GM12878 (cell line): ENCODE results near the gene TENT4B. TPM values are rescaled to one million over a fixed set of nuclear protein-coding genes. Genes with fewer than 3 reads are reported as not detected.

Experiments
- ATAC-seq: fragments of 200-7000 bp; cut with Tn5 transposase; 3 replicates; pipeline ENCODE4 v1.9.1; 2020; ENCODE audit warnings: mild to moderate bottlenecking, moderate library complexity
- BruUV-seq: library from RNA; stranded (reverse); fragments of 400-500 nt; replicated peaks from 2 replicates; lab custom pipeline; 2021; lab: Mats Ljungman, UMichigan
- CTCF ChIA-PET: fragments of 300-600 bp; sonication (Branson Sonifier 250); formaldehyde crosslinking; extraction: SDS; loops from one replicate; lab custom pipeline; 2021; ENCODE audit warnings: inconsistent platforms; lab: Yijun Ruan, JAX
- POLR2A ChIA-PET: fragments of 350-600 bp; formaldehyde crosslinking; extraction: SDS; loops from one replicate; lab custom pipeline; 2021; ENCODE audit warnings: inconsistent platforms; lab: Charles Lee
- RAD21 ChIA-PET: fragments of 300-600 bp; sonication (Branson Sonifier 250); formaldehyde crosslinking; loops from one replicate; lab custom pipeline; 2023; ENCODE audit warnings: antibody characterized with exemption; ENCODE audit not compliant: unreplicated experiment; lab: Charles Lee
- SMC1A ChIA-PET: fragments of 300-600 bp; sonication (Branson Sonifier 250); formaldehyde crosslinking; loops from one replicate; lab custom pipeline; 2023; ENCODE audit not compliant: unreplicated experiment, uncharacterized antibody; lab: Charles Lee
- DNase-seq: peaks from one replicate; pipeline ENCODE4 v3.0.0-alpha.2; 2011; ENCODE audit warnings: low read depth, low spot score
- FAIRE-seq: peaks from 3 replicates; lab custom pipeline; 2011; peaks lifted over from hg19 to GRCh38; lab: Jason Lieb, UNC
- H2AFZ ChIP-seq: 2 replicates; pipeline ENCODE4 v1.6.0; 2011; ENCODE audit warnings: low read depth, low read length, control low read depth; ENCODE audit not compliant: control insufficient read depth
- H3K27ac ChIP-seq: 2 replicates; pipeline ENCODE4 v1.5.1; 2011; ENCODE audit warnings: control low read depth; ENCODE audit not compliant: control insufficient read depth, insufficient read depth
- H3K27me3 ChIP-seq, 2 experiments: replicated peaks in 1 of 2; 2 replicates each; pipeline versions ENCODE4 v1.6.0 to v1.6.1; 2011; ENCODE audit warnings: low read length in 1 of 2; ENCODE audit not compliant: control insufficient read depth in 2 of 2, insufficient read depth in 2 of 2
- H3K36me3 ChIP-seq, 2 experiments: 2 replicates each; pipeline ENCODE4 v1.5.1; 2011; ENCODE audit warnings: low read length in 1 of 2; ENCODE audit not compliant: control insufficient read depth in 2 of 2, insufficient read depth in 2 of 2
- H3K4me1 ChIP-seq: 2 replicates; pipeline ENCODE4 v1.6.1; 2011; ENCODE audit warnings: mild to moderate bottlenecking, low read length, moderate library complexity, mixed read lengths; ENCODE audit not compliant: control insufficient read depth, insufficient read depth
- H3K4me2 ChIP-seq: 2 replicates; pipeline ENCODE4 v1.6.0; 2011; ENCODE audit warnings: control low read depth; ENCODE audit not compliant: control insufficient read depth, insufficient read depth
- H3K4me3 ChIP-seq: fragments of 200-600 bp; sonication (generic); 2 replicates; pipeline ENCODE4 v1.5.1; 2016
- H3K79me2 ChIP-seq: 2 replicates; pipeline ENCODE4 v1.6.0; 2011; ENCODE audit warnings: low read length; ENCODE audit not compliant: control insufficient read depth, insufficient read depth
- H3K9ac ChIP-seq: 2 replicates; pipeline ENCODE4 v1.8.0; 2011; ENCODE audit warnings: low read length, control low read depth, mixed read lengths; ENCODE audit not compliant: control insufficient read depth, insufficient read depth
- H3K9me3 ChIP-seq: replicated peaks from 3 replicates; pipeline ENCODE4 v1.5.1; 2011; ENCODE audit warnings: mild to moderate bottlenecking, low read length; ENCODE audit not compliant: control insufficient read depth, insufficient read depth
- H4K20me1 ChIP-seq: 2 replicates; pipeline ENCODE4 v1.6.0; 2011; ENCODE audit not compliant: control insufficient read depth, insufficient read depth
- DPF2 ChIP-seq: fragments of 450-650 bp; IDR thresholded peaks from 2 replicates; pipeline ENCODE4 v1.6.1; 2017; ENCODE audit warnings: mild to moderate bottlenecking
- ETV6 ChIP-seq, 2 experiments: fragments of 450-650 bp in 1 of 2; IDR thresholded peaks in 1 of 2; conservative IDR thresholded peaks in 1 of 2; 2 replicates each; pipeline ENCODE4 v1.6.1; 2014; ENCODE audit warnings: antibody characterized with exemption in 1 of 2, borderline replicate concordance in 1 of 2, low read depth in 1 of 2, mild to moderate bottlenecking in 1 of 2, moderate library complexity in 1 of 2
- FOXM1 ChIP-seq: IDR thresholded peaks from 2 replicates; pipeline ENCODE4 v1.6.1; 2012; ENCODE audit warnings: low read depth, mild to moderate bottlenecking, inconsistent platforms, low read length, moderate library complexity
- KAT2A ChIP-seq: conservative IDR thresholded peaks from 2 replicates; pipeline ENCODE4 v1.6.1; 2011; ENCODE audit warnings: low read depth, low read length; ENCODE audit not compliant: control insufficient read depth
- MYC ChIP-seq: IDR thresholded peaks from 2 replicates; pipeline ENCODE4 v1.6.1; 2011; ENCODE audit warnings: mild to moderate bottlenecking, low read length, moderate library complexity, inconsistent platforms; ENCODE audit not compliant: insufficient read depth, insufficient replicate concordance, insufficient read length, severe bottlenecking
- PAX8 ChIP-seq: fragments of 450-650 bp; IDR thresholded peaks from 2 replicates; pipeline ENCODE4 v1.6.1; 2017; ENCODE audit warnings: mild to moderate bottlenecking, moderate library complexity
- RCOR1 ChIP-seq: conservative IDR thresholded peaks from 2 replicates; pipeline ENCODE4 v1.6.1; 2012; ENCODE audit warnings: low read depth, low read length, improper control_type of control experiment
- SP1 ChIP-seq: IDR thresholded peaks from one replicate; pipeline ENCODE4 v1.6.1; 2011; ENCODE audit warnings: low read depth, low read length
- STAT1 ChIP-seq: fragments of 450-650 bp; conservative IDR thresholded peaks from 2 replicates; pipeline ENCODE4 v1.6.1; 2014; ENCODE audit warnings: antibody characterized with exemption, mild to moderate bottlenecking
- STAT3 ChIP-seq: IDR thresholded peaks from 2 replicates; pipeline ENCODE4 v1.6.1; 2011; ENCODE audit warnings: low read depth, low read length, improper control_type of control experiment
- TAF1 ChIP-seq: IDR thresholded peaks from 2 replicates; pipeline ENCODE4 v1.6.1; 2011; ENCODE audit warnings: mild to moderate bottlenecking, low read depth, low read length, borderline replicate concordance
- ZNF274 ChIP-seq: IDR thresholded peaks from one replicate; pipeline ENCODE4 v1.8.0; 2011; ENCODE audit not compliant: insufficient read length, insufficient read depth
- WGBS: methylation state at CpG from one replicate; pipeline ENCODE4 v1.1.6; 2016; ENCODE audit warnings: low lambda C conversion rate; ENCODE audit not compliant: insufficient replicate concordance, insufficient coverage; ENCODE audit errors: missing lambda C conversion rate; 5-methylcytosine and 5-hydroxymethylcytosine counted together
- in situ Hi-C: fragments of 300-500 bp; cut with MboI; formaldehyde crosslinking; loops from 9 replicates; pipeline ENCODE4 v1.14.3; 2018; ENCODE audit warnings: mixed read lengths
- intact Hi-C: fragments of 100-400 bp; cut with micrococcal nuclease; formaldehyde crosslinking; loops from one replicate; pipeline ENCODE4 v1.14.2; 2022; ENCODE audit not compliant: unreplicated experiment
- polyA plus RNA-seq, 11 experiments: library from polyadenylated mRNA; depleted of rRNA in 4 of 11; unstranded in 6 of 11; stranded (reverse) in 5 of 11; fragments of >200 nt; fragmentation: Nextera tagmentation in 4 of 11; fragmentation: Illumina TruSeq in 1 of 11; extraction: Ambion mirVana in 4 of 11; extraction: Trizol in 1 of 11; gene quantifications; 1 replicate in 1 of 11; 2 replicates in 10 of 11; pipeline versions ENCODE4 v1.2.1 to v1.2.3, GENCODE V29; 2011 to 2016; ENCODE audit warnings: inconsistent platforms in 2 of 11, missing spikeins in 2 of 11, low read depth in 1 of 11
- total RNA-seq, 4 experiments: library from RNA; depleted of rRNA in 3 of 4; stranded (reverse); fragments of >200 nt in 3 of 4; fragmentation: Illumina TruSeq in 1 of 4; extraction: Trizol in 1 of 4; gene quantifications; 2 replicates each; pipeline versions ENCODE4 v1.2.1 to v1.2.3, GENCODE V29; 2013 to 2021
- TF ChIP-seq, protein P1 (sequence below): IDR thresholded peaks from 2 replicates; pipeline ENCODE4 v1.6.1; 2011; ENCODE audit warnings: mild to moderate bottlenecking, low read depth, low read length, moderate library complexity; ENCODE audit not compliant: insufficient replicate concordance
- TF ChIP-seq, protein P2 (sequence below): fragments of 450-650 bp; IDR thresholded peaks from 2 replicates; pipeline ENCODE4 v1.6.1; 2017; ENCODE audit warnings: low read depth, mild to moderate bottlenecking, moderate library complexity
- TF ChIP-seq, protein P3 (sequence below): fragments of 150-350 bp; IDR thresholded peaks from 2 replicates; pipeline ENCODE4 v1.6.1; 2016; ENCODE audit warnings: low read depth, low read length

Gene TENT4B
- total and polyA plus RNA-seq, 10 of the 15 experiments (the other 5 are each of a cell fraction or from before 2014, with no cell fraction given) = 4.4 to 16.7 (median 10.8) TPM

DNA sequence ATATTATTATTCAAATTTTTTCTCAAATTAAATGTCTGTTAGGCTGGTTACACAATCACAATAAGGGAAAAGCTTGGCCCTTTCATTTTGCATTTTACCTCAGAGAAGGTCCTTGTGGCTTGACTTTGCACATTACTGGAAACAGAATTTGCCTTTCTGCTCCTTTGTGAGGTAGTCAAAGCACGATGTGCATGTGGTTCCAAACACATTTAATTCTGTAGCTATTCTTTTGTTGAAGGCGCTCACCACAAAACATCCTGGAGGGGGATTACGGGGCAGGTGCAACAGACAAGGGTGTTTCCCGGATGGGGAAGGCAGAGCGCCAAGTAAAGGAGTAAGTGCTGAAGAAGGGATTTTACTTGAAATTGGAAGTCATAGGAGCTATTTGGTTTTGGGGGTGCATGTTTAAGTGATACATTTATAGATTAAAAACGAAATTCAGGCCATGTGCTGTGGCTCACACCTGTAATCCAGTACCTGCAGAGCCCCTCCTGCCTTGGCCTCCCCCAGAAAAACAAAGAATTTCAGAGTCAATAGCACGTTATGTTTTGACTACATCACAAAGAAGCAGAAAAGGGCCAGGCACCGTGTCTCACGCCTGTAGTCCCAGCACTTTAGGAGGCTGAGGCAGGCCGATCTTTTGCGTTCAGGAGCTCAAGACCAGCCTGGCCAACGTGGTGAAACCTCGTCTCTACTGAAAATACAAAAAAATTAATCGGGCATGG lies 31.2 kb upstream of the TENT4B start:
- DNase-seq (peak; percentile 72), ATAC-seq (peak; percentile 82), FAIRE-seq (peak; percentile 7)
- no peaks in the 10 kb centered on the region for H4K20me1 ChIP-seq
- ChIA-PET CTCF (interaction anchor here (0.6 to 3.7 kb wide), 13 partner anchors 11 to 558 kb away, joined by 3 to 25 read pairs (median 4); partner anchors contain the start of genes CNEP1R1 and HEATR3), POLR2A (interaction anchor here (0.6 to 3.4 kb wide), 6 partner anchors 29 to 151 kb away, joined by 3 to 18 read pairs (median 6); partner anchors contain the start of gene HEATR3), SMC1A (interaction anchor here (0.7 to 4.6 kb wide), 21 partner anchors 14 to 684 kb away, joined by 3 to 29 read pairs (median 6); partner anchors contain the start of genes CNEP1R1, HEATR3 and TENT4B), RAD21 (interaction anchor here (0.7 to 2.9 kb wide), 16 partner anchors 8 to 685 kb away, joined by 3 to 25 read pairs (median 3); partner anchors contain the start of genes CNEP1R1 and HEATR3)
- peaks cover 1% of the 10 kb centered on the region; the same call in 1 of the 3 replicates for H3K9me3 ChIP-seq
- in situ Hi-C loops = no loop called here
- H3K79me2 ChIP-seq = no peaks in the 10 kb centered on the region
- peak overlapping the region; percentile 74 for H3K4me2 ChIP-seq
- WGBS = 12% methylated on average over 14 of the region's 14 CpGs
- H3K27me3 ChIP-seq = no peaks in the 10 kb centered on the region
- no TSS peak for BruUV-seq
- peak overlapping the region; percentile 75 for H3K27ac ChIP-seq
- H2AFZ ChIP-seq = peak overlapping the region; percentile 37
- H3K36me3 ChIP-seq = no peaks in the 10 kb centered on the region
- intact Hi-C loops = loop anchor here (2.0 kb wide), 2 partner anchors 31 to 55 kb away; partner anchors contain the start of gene TENT4B
- H3K4me3 ChIP-seq = peak overlapping the region; percentile 16; the same call in 1 of the 2 replicates
- peaks cover 32% of the 10 kb centered on the region for H3K4me1 ChIP-seq
- peak overlapping the region; percentile 10; the same call in 1 of the 2 replicates for H3K9ac ChIP-seq
- no peak for TF ChIP-seq PAX8
- TF ChIP-seq KAT2A = no peak
- no peak for TF ChIP-seq STAT1
- TF ChIP-seq SP1 = peak; percentile 43
- no peak for TF ChIP-seq RCOR1
- TF ChIP-seq, protein P1, sequence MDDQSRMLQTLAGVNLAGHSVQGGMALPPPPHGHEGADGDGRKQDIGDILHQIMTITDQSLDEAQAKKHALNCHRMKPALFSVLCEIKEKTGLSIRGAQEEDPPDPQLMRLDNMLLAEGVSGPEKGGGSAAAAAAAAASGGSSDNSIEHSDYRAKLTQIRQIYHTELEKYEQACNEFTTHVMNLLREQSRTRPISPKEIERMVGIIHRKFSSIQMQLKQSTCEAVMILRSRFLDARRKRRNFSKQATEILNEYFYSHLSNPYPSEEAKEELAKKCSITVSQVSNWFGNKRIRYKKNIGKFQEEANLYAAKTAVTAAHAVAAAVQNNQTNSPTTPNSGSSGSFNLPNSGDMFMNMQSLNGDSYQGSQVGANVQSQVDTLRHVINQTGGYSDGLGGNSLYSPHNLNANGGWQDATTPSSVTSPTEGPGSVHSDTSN = no peak
- peak; percentile 24; the same call in 1 of the 2 replicates for TF ChIP-seq STAT3
- no peak for TF ChIP-seq TAF1
- TF ChIP-seq ZNF274 = no peak
- TF ChIP-seq, protein P2, sequence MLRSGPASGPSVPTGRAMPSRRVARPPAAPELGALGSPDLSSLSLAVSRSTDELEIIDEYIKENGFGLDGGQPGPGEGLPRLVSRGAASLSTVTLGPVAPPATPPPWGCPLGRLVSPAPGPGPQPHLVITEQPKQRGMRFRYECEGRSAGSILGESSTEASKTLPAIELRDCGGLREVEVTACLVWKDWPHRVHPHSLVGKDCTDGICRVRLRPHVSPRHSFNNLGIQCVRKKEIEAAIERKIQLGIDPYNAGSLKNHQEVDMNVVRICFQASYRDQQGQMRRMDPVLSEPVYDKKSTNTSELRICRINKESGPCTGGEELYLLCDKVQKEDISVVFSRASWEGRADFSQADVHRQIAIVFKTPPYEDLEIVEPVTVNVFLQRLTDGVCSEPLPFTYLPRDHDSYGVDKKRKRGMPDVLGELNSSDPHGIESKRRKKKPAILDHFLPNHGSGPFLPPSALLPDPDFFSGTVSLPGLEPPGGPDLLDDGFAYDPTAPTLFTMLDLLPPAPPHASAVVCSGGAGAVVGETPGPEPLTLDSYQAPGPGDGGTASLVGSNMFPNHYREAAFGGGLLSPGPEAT = peak; percentile 88
- 0 out of 4 replicates have a peak, but pooled peaks of 1 of the 2 experiments have one; percentile 32 for TF ChIP-seq ETV6 (conservative IDR thresholded peaks at IDR 0.05 in 1 of 2, IDR thresholded peaks at IDR 0.05 in 1 of 2; ENCODE audit: borderline replicate concordance in 1 of 2, low read depth in 1 of 2)
- TF ChIP-seq, protein P3, sequence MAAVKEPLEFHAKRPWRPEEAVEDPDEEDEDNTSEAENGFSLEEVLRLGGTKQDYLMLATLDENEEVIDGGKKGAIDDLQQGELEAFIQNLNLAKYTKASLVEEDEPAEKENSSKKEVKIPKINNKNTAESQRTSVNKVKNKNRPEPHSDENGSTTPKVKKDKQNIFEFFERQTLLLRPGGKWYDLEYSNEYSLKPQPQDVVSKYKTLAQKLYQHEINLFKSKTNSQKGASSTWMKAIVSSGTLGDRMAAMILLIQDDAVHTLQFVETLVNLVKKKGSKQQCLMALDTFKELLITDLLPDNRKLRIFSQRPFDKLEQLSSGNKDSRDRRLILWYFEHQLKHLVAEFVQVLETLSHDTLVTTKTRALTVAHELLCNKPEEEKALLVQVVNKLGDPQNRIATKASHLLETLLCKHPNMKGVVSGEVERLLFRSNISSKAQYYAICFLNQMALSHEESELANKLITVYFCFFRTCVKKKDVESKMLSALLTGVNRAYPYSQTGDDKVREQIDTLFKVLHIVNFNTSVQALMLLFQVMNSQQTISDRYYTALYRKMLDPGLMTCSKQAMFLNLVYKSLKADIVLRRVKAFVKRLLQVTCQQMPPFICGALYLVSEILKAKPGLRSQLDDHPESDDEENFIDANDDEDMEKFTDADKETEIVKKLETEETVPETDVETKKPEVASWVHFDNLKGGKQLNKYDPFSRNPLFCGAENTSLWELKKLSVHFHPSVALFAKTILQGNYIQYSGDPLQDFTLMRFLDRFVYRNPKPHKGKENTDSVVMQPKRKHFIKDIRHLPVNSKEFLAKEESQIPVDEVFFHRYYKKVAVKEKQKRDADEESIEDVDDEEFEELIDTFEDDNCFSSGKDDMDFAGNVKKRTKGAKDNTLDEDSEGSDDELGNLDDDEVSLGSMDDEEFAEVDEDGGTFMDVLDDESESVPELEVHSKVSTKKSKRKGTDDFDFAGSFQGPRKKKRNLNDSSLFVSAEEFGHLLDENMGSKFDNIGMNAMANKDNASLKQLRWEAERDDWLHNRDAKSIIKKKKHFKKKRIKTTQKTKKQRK = no peak
- TF ChIP-seq DPF2 = peak; percentile 70; the same call in 1 of the 2 replicates
- TF ChIP-seq FOXM1 = peak; percentile 86
- TF ChIP-seq MYC = no peak
